Endodermal cell (in vitro differentiated cells): ENCODE results near the gene COL20A1. TPM values are rescaled to one million over a fixed set of nuclear protein-coding genes. Genes with fewer than 3 reads are reported as not detected.

Experiments used
- DNase-seq: peaks from one replicate; pipeline ENCODE4 v3.0.0-alpha.2; 2017
- H3K27ac ChIP-seq: 2 replicates; pipeline ENCODE4 v1.5.1; 2013; ENCODE audit warnings: mild to moderate bottlenecking, low read depth, low read length, moderate library complexity
- H3K27me3 ChIP-seq: 2 replicates; pipeline ENCODE4 v1.6.1; 2013; ENCODE audit warnings: mild to moderate bottlenecking, low read length, moderate library complexity; ENCODE audit not compliant: insufficient read depth, control insufficient read depth, poor library complexity, severe bottlenecking
- H3K36me3 ChIP-seq: 2 replicates; pipeline ENCODE4 v1.7.0; 2013; ENCODE audit warnings: mild to moderate bottlenecking, low read length, moderate library complexity; ENCODE audit not compliant: control insufficient read depth, insufficient read depth
- H3K4me1 ChIP-seq: one replicate; pipeline ENCODE4 v1.7.0; 2013; ENCODE audit warnings: low read length; ENCODE audit not compliant: control insufficient read depth, insufficient read depth
- H3K4me3 ChIP-seq: 2 replicates; pipeline ENCODE4 v1.5.1; 2013; ENCODE audit warnings: mild to moderate bottlenecking, low read length, moderate library complexity
- H3K9ac ChIP-seq: 2 replicates; pipeline ENCODE4 v1.6.1; 2013; ENCODE audit warnings: mild to moderate bottlenecking, low read length, moderate library complexity; ENCODE audit not compliant: poor library complexity, severe bottlenecking; ENCODE audit errors: extremely low read depth
- H3K9me3 ChIP-seq: 2 replicates; pipeline ENCODE4 v1.6.1; 2013; ENCODE audit warnings: mild to moderate bottlenecking, low read length, moderate library complexity; ENCODE audit not compliant: control insufficient read depth
- H3K27ac Mint-ChIP-seq: 2 replicates; pipeline ENCODE4 v1.8.0; 2020; ENCODE audit warnings: mixed read lengths
- H3K27me3 Mint-ChIP-seq: 2 replicates; pipeline ENCODE4 v1.8.0; 2021; ENCODE audit warnings: mild to moderate bottlenecking, mixed read lengths; ENCODE audit not compliant: insufficient read depth
- H3K36me3 Mint-ChIP-seq: 2 replicates; pipeline ENCODE4 v1.8.0; 2020; ENCODE audit warnings: low read depth, mixed read lengths
- H3K4me1 Mint-ChIP-seq: 2 replicates; pipeline ENCODE4 v1.8.0; 2020; ENCODE audit warnings: mixed read lengths
- H3K4me3 Mint-ChIP-seq: 2 replicates; pipeline ENCODE4 v1.8.0; 2020; ENCODE audit warnings: mild to moderate bottlenecking, moderate library complexity, mixed read lengths
- H3K9me3 Mint-ChIP-seq: 2 replicates; pipeline ENCODE4 v1.8.0; 2020; ENCODE audit warnings: mild to moderate bottlenecking, mixed read lengths
- WGBS, 2 experiments: methylation state at CpG; one replicate each; pipeline versions ENCODE4 v1.1.5 to v1.1.7; 2013; ENCODE audit warnings: missing lambda C conversion rate in 2 of 2, mixed read lengths in 1 of 2; ENCODE audit not compliant: insufficient coverage in 1 of 2, insufficient read length in 1 of 2; 5-methylcytosine and 5-hydroxymethylcytosine counted together
- total RNA-seq, 2 donors: library from RNA; stranded (reverse); fragmentation: NEBNext Ultra II Directional in 1 of 2; extraction: Animal tissue kit (Norgen Biotek cat#: 25700) in 1 of 2; gene quantifications; 2 replicates in 1 of 2; 3 replicates in 1 of 2; pipeline ENCODE4 v1.2.1, GENCODE V29; 2021
- TF ChIP-seq, protein P1 (sequence below): fragments of 200-600 bp; sonication (generic); conservative IDR thresholded peaks from 2 replicates; pipeline ENCODE4 v1.5.0; 2021; ENCODE audit warnings: antibody characterized with exemption, mild to moderate bottlenecking

Gene COL20A1
- total RNA-seq, 2 donors from 2014 or later: 0.44 TPM; not detected in 1

DNA sequence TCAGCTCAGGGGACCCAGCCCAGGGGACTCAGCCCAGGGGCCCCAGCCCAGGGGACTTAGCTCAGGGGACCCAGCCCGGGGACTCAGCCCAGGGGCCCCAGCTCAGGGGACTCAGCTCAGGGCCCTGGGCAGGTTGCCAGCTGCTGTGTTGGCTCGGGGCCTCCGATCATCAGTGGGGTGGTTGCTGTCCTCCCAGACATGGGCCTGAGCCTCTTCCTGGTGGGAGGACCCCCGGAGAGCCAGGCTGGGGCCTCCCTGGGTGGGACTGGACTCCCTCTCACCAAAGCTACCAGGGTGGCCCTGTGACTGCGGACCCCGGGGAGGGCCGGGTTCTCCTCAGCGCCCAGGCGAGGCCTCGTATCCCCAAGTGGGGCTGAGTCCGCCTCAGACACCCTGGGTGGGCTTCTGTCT is 4.4 kb downstream of the COL20A1 start:
- Histone ChIP-seq H3K4me1 (no peaks in the 10 kb centered on the region), H3K9ac (no peak overlapping the region), H3K27ac (no peak overlapping the region), H3K36me3 (no peaks in the 10 kb centered on the region), H3K9me3 (no peaks in the 10 kb centered on the region), H3K27me3 (no peaks in the 10 kb centered on the region), H3K4me3 (no peak overlapping the region)
- Mint-ChIP-seq H3K27me3 (peaks cover 5% of the 10 kb centered on the region), H3K4me1 (no peaks in the 10 kb centered on the region), H3K27ac (no peak overlapping the region), H3K9me3 (no peaks in the 10 kb centered on the region), H3K36me3 (no peaks in the 10 kb centered on the region), H3K4me3 (no peak overlapping the region)
- TF ChIP-seq, protein P1, sequence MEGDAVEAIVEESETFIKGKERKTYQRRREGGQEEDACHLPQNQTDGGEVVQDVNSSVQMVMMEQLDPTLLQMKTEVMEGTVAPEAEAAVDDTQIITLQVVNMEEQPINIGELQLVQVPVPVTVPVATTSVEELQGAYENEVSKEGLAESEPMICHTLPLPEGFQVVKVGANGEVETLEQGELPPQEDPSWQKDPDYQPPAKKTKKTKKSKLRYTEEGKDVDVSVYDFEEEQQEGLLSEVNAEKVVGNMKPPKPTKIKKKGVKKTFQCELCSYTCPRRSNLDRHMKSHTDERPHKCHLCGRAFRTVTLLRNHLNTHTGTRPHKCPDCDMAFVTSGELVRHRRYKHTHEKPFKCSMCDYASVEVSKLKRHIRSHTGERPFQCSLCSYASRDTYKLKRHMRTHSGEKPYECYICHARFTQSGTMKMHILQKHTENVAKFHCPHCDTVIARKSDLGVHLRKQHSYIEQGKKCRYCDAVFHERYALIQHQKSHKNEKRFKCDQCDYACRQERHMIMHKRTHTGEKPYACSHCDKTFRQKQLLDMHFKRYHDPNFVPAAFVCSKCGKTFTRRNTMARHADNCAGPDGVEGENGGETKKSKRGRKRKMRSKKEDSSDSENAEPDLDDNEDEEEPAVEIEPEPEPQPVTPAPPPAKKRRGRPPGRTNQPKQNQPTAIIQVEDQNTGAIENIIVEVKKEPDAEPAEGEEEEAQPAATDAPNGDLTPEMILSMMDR: no peak
- 89 to 100% methylated on average over 2 to 11 of the region's 11 CpGs for WGBS, 2 experiments
- no peak for DNase-seq

DNA sequence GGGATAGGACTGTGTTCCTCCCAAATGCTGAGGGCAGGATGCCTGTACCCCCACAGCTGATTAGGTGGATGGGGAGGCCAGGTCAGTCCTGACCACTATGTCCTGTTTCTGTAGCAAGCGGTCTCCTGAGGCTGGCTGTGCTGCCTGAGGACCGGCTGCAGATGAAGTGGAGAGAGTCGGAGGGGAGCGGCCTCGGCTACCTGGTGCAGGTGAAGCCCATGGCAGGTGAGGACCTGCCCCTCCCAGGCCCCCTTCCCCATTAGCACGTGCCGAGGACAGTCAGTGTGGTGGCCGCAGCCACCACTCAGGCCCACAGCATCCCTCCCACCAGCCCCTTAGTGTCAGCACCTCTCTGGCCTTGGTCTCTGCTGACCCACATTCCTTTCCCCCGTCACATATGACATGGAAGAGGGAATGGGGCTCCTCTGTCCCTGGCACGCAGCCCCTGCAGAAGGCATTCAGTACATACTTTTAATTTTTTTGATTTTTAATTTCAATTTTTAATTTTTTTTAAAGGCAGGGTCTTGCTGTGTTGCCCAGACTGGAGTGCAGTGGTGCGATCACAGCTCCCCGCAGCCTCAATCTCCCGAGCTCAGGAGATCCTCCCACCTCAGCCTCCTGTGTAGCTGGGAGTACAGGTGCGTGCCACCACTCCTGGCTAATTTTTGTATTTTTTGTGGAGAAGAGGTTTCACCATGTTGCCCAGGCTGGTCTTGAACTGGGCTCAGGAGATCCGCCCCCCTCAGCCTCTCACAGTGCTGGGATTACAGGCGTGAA is 5.0 kb downstream of the COL20A1 start:
- no peak overlapping the region for H3K9ac ChIP-seq
- no peak overlapping the region for H3K4me3 ChIP-seq
- 87% methylated on average over 12 to 15 of the region's 16 CpGs for WGBS, 2 experiments
- Mint-ChIP-seq H3K4me3 (no peak overlapping the region), H3K36me3 (no peaks in the 10 kb centered on the region), H3K9me3 (no peaks in the 10 kb centered on the region), H3K27me3 (peaks cover 5% of the 10 kb centered on the region), H3K4me1 (no peaks in the 10 kb centered on the region), H3K27ac (no peak overlapping the region)
- no peaks in the 10 kb centered on the region for H3K4me1 ChIP-seq
- TF ChIP-seq, protein P1: no peak
- H3K27me3 ChIP-seq: no peaks in the 10 kb centered on the region
- DNase-seq: no peak
- H3K27ac ChIP-seq: no peak overlapping the region
- H3K36me3 ChIP-seq: no peaks in the 10 kb centered on the region
- H3K9me3 ChIP-seq: no peaks in the 10 kb centered on the region

DNA sequence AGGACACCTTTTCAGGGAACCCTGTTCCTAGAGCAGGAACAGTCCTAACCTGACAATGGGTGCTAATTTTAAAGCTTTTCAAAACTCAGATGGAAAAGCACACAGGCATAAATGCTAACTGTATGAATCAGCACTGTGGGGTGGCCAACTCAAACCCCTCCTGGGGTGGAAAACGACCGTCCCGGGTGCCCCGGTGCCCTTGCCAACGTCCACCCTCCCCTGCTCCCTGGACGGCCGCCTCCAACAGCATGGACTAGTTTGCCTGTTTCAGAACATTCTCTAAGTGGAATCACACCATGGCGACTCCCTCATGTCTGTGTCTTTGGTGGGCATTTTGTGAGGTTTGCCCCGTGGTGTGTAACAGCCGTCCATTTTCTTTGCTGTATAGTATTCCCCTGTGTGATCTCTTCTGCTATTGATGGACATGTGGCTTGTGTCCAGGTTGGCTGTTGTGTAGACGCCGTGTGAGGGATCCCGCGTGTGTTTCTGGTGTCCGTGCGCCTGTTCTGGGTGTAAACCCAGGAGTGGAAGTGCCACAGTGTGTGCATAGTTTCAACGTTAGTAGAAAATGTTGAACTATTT is 5.8 kb downstream of the COL20A1 start:
- Mint-ChIP-seq H3K27ac (no peak overlapping the region), H3K27me3 (peaks cover 5% of the 10 kb centered on the region), H3K4me3 (no peak overlapping the region), H3K4me1 (no peaks in the 10 kb centered on the region), H3K36me3 (no peaks in the 10 kb centered on the region), H3K9me3 (no peaks in the 10 kb centered on the region)
- H3K27ac ChIP-seq: no peak overlapping the region
- H3K36me3 ChIP-seq: no peaks in the 10 kb centered on the region
- H3K9ac ChIP-seq: no peak overlapping the region
- no peak overlapping the region for H3K4me3 ChIP-seq
- no peaks in the 10 kb centered on the region for H3K9me3 ChIP-seq
- no peaks in the 10 kb centered on the region for H3K4me1 ChIP-seq
- TF ChIP-seq, protein P1: no peak
- H3K27me3 ChIP-seq: no peaks in the 10 kb centered on the region
- no peak for DNase-seq
- WGBS, 2 experiments: 88 to 90% methylated on average over 13 to 17 of the region's 17 CpGs
